K562 (cell line): ENCODE measurements around the gene LMAN1L. TPM values are rescaled to one million over a fixed set of nuclear protein-coding genes. Genes with fewer than 3 reads are reported as not detected.
A peak's percentile ranks its signal among the peaks of the same experiment; 100 is the strongest.

Source experiments
- ATAC-seq: fragments of 200-7000 bp; cut with Tn5 transposase; 3 replicates; pipeline ENCODE4 v1.9.1; 2020; ENCODE audit warnings: moderate library complexity
- BruUV-seq: library from RNA; stranded (reverse); fragments of 400-500 nt; replicated peaks from 2 replicates; lab custom pipeline; 2021; lab: Mats Ljungman, UMichigan
- CTCF ChIA-PET: fragments of 300-600 bp; formaldehyde crosslinking; extraction: SDS; loops from one replicate; lab custom pipeline; 2021; ENCODE audit warnings: low intra/inter-chr PET ratio; lab: Yijun Ruan, JAX
- POLR2A ChIA-PET: fragments of 300-600, 350-650 bp; sonication (Branson Sonifier 250); formaldehyde crosslinking; extraction: SDS; loops from one replicate; lab custom pipeline; 2021; ENCODE audit warnings: antibody characterized with exemption, inconsistent platforms; lab: Yijun Ruan, JAX
- DNase-seq, 4 experiments: peaks; one replicate each; pipeline versions ENCODE4 v3.0.0 to v3.0.0-alpha.2; 2011 to 2018; ENCODE audit warnings: low spot score in 3 of 4, mixed read lengths in 3 of 4; ENCODE audit errors: extremely low read depth in 1 of 4
- FAIRE-seq: peaks from 2 replicates; lab custom pipeline; 2011; peaks lifted over from hg19 to GRCh38; lab: Jason Lieb, UNC
- H2AFZ ChIP-seq: 2 replicates; pipeline ENCODE4 v1.6.0; 2011; ENCODE audit warnings: low read depth, low read length, control low read depth, inconsistent platforms
- H3K27ac ChIP-seq: fragments of 200-600 bp; 3 replicates; pipeline ENCODE4 v1.8.0; 2011; ENCODE audit warnings: low read depth, mild to moderate bottlenecking, control low read depth, inconsistent platforms, low read length, moderate library complexity, mixed read lengths; ENCODE audit errors: extremely low read depth
- H3K27me3 ChIP-seq, 2 experiments: fragments of 300-600 bp in 1 of 2; 2 replicates in 1 of 2; 3 replicates in 1 of 2; pipeline versions ENCODE4 v1.6.0 to v1.8.0; 2011; ENCODE audit warnings: inconsistent platforms in 2 of 2, low read length in 2 of 2, mild to moderate bottlenecking in 1 of 2, mixed read lengths in 1 of 2, moderate library complexity in 1 of 2; ENCODE audit not compliant: control insufficient read depth in 2 of 2, insufficient read depth in 2 of 2
- H3K36me3 ChIP-seq: fragments of 300-600 bp; 3 replicates; pipeline ENCODE4 v1.8.0; 2011; ENCODE audit warnings: mild to moderate bottlenecking, low read length, inconsistent platforms; ENCODE audit not compliant: control insufficient read depth, insufficient read depth
- H3K4me1 ChIP-seq, 2 experiments: fragments of 200-600 bp in 1 of 2; replicated peaks in 1 of 2; 2 replicates in 1 of 2; 3 replicates in 1 of 2; pipeline versions ENCODE4 v1.5.1 to v1.8.0; 2011; ENCODE audit warnings: inconsistent platforms in 2 of 2, low read length in 2 of 2, mild to moderate bottlenecking in 1 of 2, mixed read lengths in 1 of 2, moderate library complexity in 1 of 2; ENCODE audit not compliant: control insufficient read depth in 2 of 2, insufficient read depth in 2 of 2
- H3K4me2 ChIP-seq: 2 replicates; pipeline ENCODE4 v1.6.1; 2011; ENCODE audit warnings: low read length, control low read depth, inconsistent platforms, mixed read lengths; ENCODE audit not compliant: insufficient read depth
- H3K4me3 ChIP-seq: fragments of 200-600 bp; sonication (generic), shearing (Covaris generic); 2 replicates; pipeline ENCODE4 v1.5.1; 2016; ENCODE audit warnings: control low read depth, inconsistent platforms
- H3K79me2 ChIP-seq: fragments of 200-600 bp; 3 replicates; pipeline ENCODE4 v1.8.0; 2011; ENCODE audit warnings: low read length, inconsistent platforms; ENCODE audit not compliant: control insufficient read depth, insufficient read depth
- H3K9ac ChIP-seq, 2 experiments: 2 replicates each; pipeline versions ENCODE4 v1.6.0 to v1.6.1; 2011; ENCODE audit warnings: low read depth in 2 of 2, low read length in 2 of 2, control low read depth in 1 of 2, inconsistent platforms in 1 of 2, mild to moderate bottlenecking in 1 of 2, mixed read lengths in 1 of 2; ENCODE audit not compliant: insufficient read depth in 1 of 2
- H3K9me1 ChIP-seq: one replicate; pipeline ENCODE4 v1.6.0; 2011; ENCODE audit warnings: inconsistent platforms, mild to moderate bottlenecking, low read length, moderate library complexity; ENCODE audit not compliant: control insufficient read depth, insufficient read depth
- H3K9me3 ChIP-seq: replicated peaks from 2 replicates; pipeline ENCODE4 v1.5.1; 2011; ENCODE audit warnings: low read depth, low read length, inconsistent platforms; ENCODE audit not compliant: control insufficient read depth, insufficient read depth
- H4K20me1 ChIP-seq: replicated peaks from 2 replicates; pipeline ENCODE4 v1.6.1; 2011; ENCODE audit warnings: low read length, inconsistent platforms, mixed read lengths; ENCODE audit not compliant: control insufficient read depth, insufficient read depth
- HNRNPUL1 ChIP-seq: fragments of 200-400 bp; formaldehyde crosslinking; IDR thresholded peaks from 2 replicates; pipeline ENCODE4 v1.6.1; 2017; ENCODE audit warnings: low read length
- KLF1 ChIP-seq: fragments of 450-650 bp; IDR thresholded peaks from 2 replicates; pipeline ENCODE4 v1.6.1; 2016; ENCODE audit warnings: missing genetic modification characterization, missing compliant biosample characterization
- LEF1 ChIP-seq: fragments of 450-650 bp; IDR thresholded peaks from 2 replicates; pipeline ENCODE4 v1.6.1; 2016; ENCODE audit warnings: mild to moderate bottlenecking
- XRCC5 ChIP-seq: fragments of 200-400 bp; formaldehyde crosslinking; IDR thresholded peaks from 2 replicates; pipeline ENCODE4 v1.6.1; 2017; ENCODE audit warnings: low read depth, mild to moderate bottlenecking, low read length
- ZBTB9 ChIP-seq: fragments of 450-650 bp; formaldehyde crosslinking; IDR thresholded peaks from 2 replicates; pipeline ENCODE4 v1.4.0; 2020; ENCODE audit warnings: mild to moderate bottlenecking, moderate library complexity
- ZNF395 ChIP-seq: fragments of 200-800 bp; sonication (Bioruptor generic); IDR thresholded peaks from 2 replicates; pipeline ENCODE4 v1.6.1; 2017; ENCODE audit warnings: missing genetic modification characterization, missing compliant biosample characterization
- WGBS: fragments of 100-300 bp; shearing (Covaris generic); methylation state at CpG from one replicate; pipeline ENCODE4 v1.1.6; 2016; ENCODE audit warnings: low coverage, mixed read lengths; ENCODE audit not compliant: insufficient coverage; ENCODE audit errors: missing lambda C conversion rate; 5-methylcytosine and 5-hydroxymethylcytosine counted together
- in situ Hi-C: fragments of 300-500 bp; cut with MboI; formaldehyde crosslinking; loops from 4 replicates; pipeline ENCODE4 v1.15.0; 2018; ENCODE audit warnings: inconsistent platforms, mixed read lengths
- intact Hi-C: fragments of 100-400 bp; cut with micrococcal nuclease; formaldehyde crosslinking; loops from 2 replicates; pipeline ENCODE4 v1.14.2; 2022
- polyA plus RNA-seq, 8 experiments: library from polyadenylated mRNA; depleted of rRNA in 4 of 8; stranded (reverse) in 5 of 8; unstranded in 3 of 8; fragments of >200 nt; fragmentation: Nextera tagmentation in 2 of 8; fragmentation: Illumina TruSeq in 1 of 8; extraction: Ambion mirVana in 2 of 8; extraction: Trizol in 1 of 8; gene quantifications; 2 replicates each; pipeline versions ENCODE4 v1.2.1 to v1.2.3, GENCODE V29; 2011 to 2014; ENCODE audit warnings: inconsistent platforms in 1 of 8, missing spikeins in 1 of 8
- total RNA-seq, 7 experiments: library from RNA; depleted of rRNA in 6 of 7; stranded (reverse); fragments of >200 nt in 6 of 7; fragmentation: Illumina TruSeq in 2 of 7; extraction: Trizol in 2 of 7; gene quantifications; 2 replicates each; pipeline versions ENCODE4 v1.2.1 to v1.2.3, GENCODE V29; 2011 to 2021; ENCODE audit warnings: low replicate concordance in 1 of 7

The LMAN1L gene
- total and polyA plus RNA-seq, 9 of the 15 experiments (the other 6 are each of a cell fraction or from before 2014, with no cell fraction given) = not detected

DNA sequence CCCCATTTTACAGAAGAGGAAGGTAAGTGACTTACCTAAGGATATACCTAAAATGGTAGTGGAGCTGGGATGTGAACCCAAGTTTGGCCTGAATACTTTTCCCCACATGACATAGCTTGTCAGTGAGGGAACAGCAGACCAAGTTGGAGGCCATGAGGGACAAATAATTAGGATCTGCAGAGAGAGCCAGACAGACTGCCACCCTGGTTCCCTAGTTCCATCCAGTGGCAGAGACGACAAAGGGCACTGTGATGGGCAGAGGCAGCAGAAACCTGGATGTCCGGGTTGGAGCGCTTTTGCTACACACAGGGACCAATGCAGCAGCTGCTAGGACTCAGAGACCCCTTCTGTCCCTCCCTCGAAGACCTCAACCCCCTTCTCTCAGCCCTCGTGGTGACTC, 15.0 kb downstream of the LMAN1L start:
- Histone ChIP-seq H2AFZ (no peak overlapping the region), H4K20me1 (peaks cover 13% of the 10 kb centered on the region; the same call in 1 of the 2 replicates), H3K9me3 (no peaks in the 10 kb centered on the region), H3K9me1 (no peaks in the 10 kb centered on the region), H3K4me1 (peaks cover 0 to 17% of the 10 kb centered on the region in 2 experiments; a peak in 2 of 5 replicates), H3K36me3 (no peaks in the 10 kb centered on the region), H3K79me2 (no peaks in the 10 kb centered on the region), H3K9ac (no peak overlapping the region), H3K4me3 (no peak overlapping the region), H3K27ac (no peak overlapping the region), H3K27me3 (peaks cover 21 to 60% of the 10 kb centered on the region in 2 experiments), H3K4me2 (no peak overlapping the region)
- in situ Hi-C loops (no loop called here), intact Hi-C loops (no loop called here)
- TF ChIP-seq HNRNPUL1 (no peak), ZBTB9 (CRISPR knock-in tag) (no peak), LEF1 (no peak), KLF1 (tag) (no peak), ZNF395 (CRISPR knock-in tag) (no peak), XRCC5 (no peak)
- ATAC-seq (no peak), FAIRE-seq (peak; percentile 15), DNase-seq (no peak)
- WGBS = 2% methylated on average over 5 of the region's 5 CpGs
- ChIA-PET POLR2A (interaction anchor here (0.7 to 1.3 kb wide), 3 partner anchors 11 to 15 kb away, joined by 3 to 5 read pairs (median 3); partner anchors contain the start of gene ULK3), CTCF (no interaction called here)
- BruUV-seq = no TSS peak
